Muscle of leg (tissue), 11 donors: ENCODE data around the gene SEBOX. TPM values are rescaled to one million over a fixed set of nuclear protein-coding genes. Genes with fewer than 3 reads are reported as not detected.
"Not testable (repeated sequence)": the region's sequence is repeated elsewhere in the genome, so short reads cannot be mapped to it uniquely, and the experiment has no call there.

Experiments used
- DNase-seq: peaks from one replicate; pipeline ENCODE4 v3.0.0; 2013
- H3K27ac ChIP-seq: one replicate; pipeline ENCODE4 v1.5.1; 2013; ENCODE audit warnings: mild to moderate bottlenecking, low read length, control low read depth
- H3K27me3 ChIP-seq: one replicate; pipeline ENCODE4 v1.6.1; 2013; ENCODE audit warnings: low read length; ENCODE audit not compliant: control insufficient read depth, insufficient read depth
- H3K36me3 ChIP-seq: one replicate; pipeline ENCODE4 v1.6.1; 2013; ENCODE audit warnings: low read length; ENCODE audit not compliant: control insufficient read depth, insufficient read depth
- H3K4me1 ChIP-seq: one replicate; pipeline ENCODE4 v1.6.1; 2013; ENCODE audit warnings: low read length; ENCODE audit not compliant: control insufficient read depth, insufficient read depth
- H3K4me3 ChIP-seq: one replicate; pipeline ENCODE4 v1.5.1; 2013; ENCODE audit warnings: low read length, control low read depth
- H3K9me3 ChIP-seq: replicated peaks from 2 replicates; pipeline ENCODE4 v1.6.1; 2013; ENCODE audit warnings: low read depth, low read length; ENCODE audit not compliant: control insufficient read depth
- WGBS: methylation state at CpG from one replicate; pipeline ENCODE4 v1.1.5; 2013; ENCODE audit warnings: missing lambda C conversion rate; ENCODE audit not compliant: insufficient coverage; 5-methylcytosine and 5-hydroxymethylcytosine counted together
- polyA plus RNA-seq, 8 donors: library from polyadenylated mRNA; unstranded; fragments of 120-200 nt; gene quantifications; one replicate each; pipeline versions ENCODE4 v1.2.1 to v1.2.3, GENCODE V29; 2013; ENCODE audit warnings: inconsistent platforms in 1 of 8, low replicate concordance in 1 of 8; ENCODE audit not compliant: insufficient read length in 8 of 8, insufficient read depth in 1 of 8
- total RNA-seq: library from RNA; stranded (reverse); fragments of 120-200 nt; gene quantifications from one replicate; pipeline ENCODE4 v1.2.4, GENCODE V29; 2013

Gene SEBOX
- total and polyA plus RNA-seq, 9 donors = not detected

DNA sequence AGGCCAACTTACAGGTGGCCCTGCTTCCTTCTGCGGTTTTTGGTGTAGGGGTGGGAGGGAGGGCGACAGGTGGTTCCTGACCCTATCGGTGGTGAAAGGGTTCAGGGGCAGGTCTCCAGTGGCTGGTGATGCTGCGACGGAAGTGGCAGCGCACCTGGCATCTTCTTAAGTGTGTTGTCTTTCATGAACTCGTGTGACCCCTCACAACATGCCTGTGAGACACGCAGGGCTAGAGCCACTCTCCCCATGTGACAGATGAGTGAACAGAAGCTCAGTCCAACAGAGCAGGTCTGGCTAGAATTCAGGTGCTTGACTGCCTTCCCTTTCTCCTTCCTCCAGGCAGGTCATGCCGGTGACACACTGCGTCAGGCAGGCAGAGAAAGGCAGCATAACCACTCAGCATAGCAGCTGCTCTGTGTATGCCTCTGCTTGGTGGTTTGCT, 21.5 kb downstream of the SEBOX start:
- Histone ChIP-seq H3K27me3 (no peaks in the 10 kb centered on the region), H3K9me3 (no peaks in the 10 kb centered on the region), H3K4me3 (no peak overlapping the region), H3K27ac (no peak overlapping the region), H3K36me3 (peaks cover 84% of the 10 kb centered on the region), H3K4me1 (peaks cover 2% of the 10 kb centered on the region)
- WGBS = 81% methylated on average over 9 of the region's 10 CpGs
- no peak for DNase-seq

DNA sequence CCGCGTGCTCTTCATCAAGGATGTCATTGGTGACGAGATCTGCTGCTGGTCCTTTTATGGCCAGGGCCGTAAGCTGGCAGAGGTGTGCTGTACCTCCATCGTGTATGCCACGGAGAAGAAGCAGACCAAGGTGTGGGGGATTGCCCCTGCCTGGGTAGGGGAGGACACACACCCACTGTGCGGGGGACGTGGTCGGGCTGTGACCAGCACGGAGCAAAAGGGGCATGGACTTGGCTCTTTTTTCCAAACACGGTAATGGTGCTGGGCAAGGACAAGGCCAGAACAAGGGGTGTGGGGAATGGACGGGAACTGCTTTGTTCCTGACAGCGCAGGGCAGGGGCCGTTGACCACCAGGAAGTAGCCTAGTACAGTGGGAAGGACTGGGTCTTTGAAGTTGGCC, 22.7 kb downstream of the SEBOX start:
- no peak for DNase-seq
- H3K36me3 ChIP-seq = peaks cover 74% of the 10 kb centered on the region
- H3K27me3 ChIP-seq = no peaks in the 10 kb centered on the region
- no peak overlapping the region for H3K27ac ChIP-seq
- H3K4me3 ChIP-seq = no peak overlapping the region
- 88% methylated on average over 14 of the region's 14 CpGs for WGBS
- H3K9me3 ChIP-seq = no peaks in the 10 kb centered on the region
- H3K4me1 ChIP-seq = peaks cover 9% of the 10 kb centered on the region

GRCh38 chr17:28341516-28341915, 23.5 kb downstream of the SEBOX start:
- H3K4me1 ChIP-seq = peaks cover 17% of the 10 kb centered on the region
- no peak overlapping the region for H3K4me3 ChIP-seq

GRCh38 chr17:28340374-28340773, 24.6 kb downstream of the SEBOX start:
- no peak for DNase-seq
- Histone ChIP-seq H3K27ac (no peak overlapping the region), H3K27me3 (no peaks in the 10 kb centered on the region), H3K36me3 (peaks cover 56% of the 10 kb centered on the region), H3K9me3 (no peaks in the 10 kb centered on the region), H3K4me1 (peaks cover 20% of the 10 kb centered on the region), H3K4me3 (no peak overlapping the region)
- 100% methylated on average over 4 of the region's 6 CpGs for WGBS

More at GRCh38 chr17:28341516-28341915, 23.5 kb downstream of the SEBOX start:
- WGBS = 100% methylated on average over 8 of the region's 11 CpGs
- no peak for DNase-seq
- H3K27ac ChIP-seq = no peak overlapping the region
- peaks cover 67% of the 10 kb centered on the region for H3K36me3 ChIP-seq
- H3K9me3 ChIP-seq = no peaks in the 10 kb centered on the region
- H3K27me3 ChIP-seq = no peaks in the 10 kb centered on the region

DNA sequence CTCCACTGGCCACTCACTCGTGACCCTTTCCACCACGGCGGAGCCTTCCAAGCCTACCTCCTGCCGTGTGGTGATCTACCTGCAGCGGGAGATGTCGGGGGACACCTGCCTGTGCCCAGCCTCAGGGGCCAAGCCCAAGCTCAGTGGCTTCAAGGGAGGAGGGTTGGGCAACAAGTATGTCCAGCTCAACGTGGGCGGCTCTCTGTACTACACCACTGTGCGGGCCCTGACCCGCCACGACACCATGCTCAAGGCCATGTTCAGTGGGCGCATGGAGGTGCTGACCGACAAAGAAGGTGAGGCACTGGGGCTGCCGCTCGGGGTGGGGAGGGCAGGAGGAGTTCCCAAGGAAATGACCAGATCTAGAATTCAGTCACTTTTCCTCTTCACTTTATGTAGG, 25.6 kb downstream of the SEBOX start:
- H3K27me3 ChIP-seq = no peaks in the 10 kb centered on the region
- H3K36me3 ChIP-seq = peaks cover 47% of the 10 kb centered on the region
- no peak overlapping the region for H3K4me3 ChIP-seq
- H3K27ac ChIP-seq = no peak overlapping the region
- DNase-seq = no peak
- H3K9me3 ChIP-seq = no peaks in the 10 kb centered on the region
- peaks cover 24% of the 10 kb centered on the region for H3K4me1 ChIP-seq
- 94% methylated on average over 12 of the region's 15 CpGs for WGBS

GRCh38 chr17:28338769-28339212, 26.2 kb downstream of the SEBOX start:
- not testable (repeated sequence) for H3K27me3 ChIP-seq, DNase-seq, H3K9me3 ChIP-seq, H3K4me3 ChIP-seq
- peak overlapping the region; percentile 52 for H3K27ac ChIP-seq
- peaks cover 40% of the 10 kb centered on the region for H3K36me3 ChIP-seq
- 100% methylated on average over 1 of the region's 8 CpGs for WGBS
- peaks cover 30% of the 10 kb centered on the region for H3K4me1 ChIP-seq

DNA sequence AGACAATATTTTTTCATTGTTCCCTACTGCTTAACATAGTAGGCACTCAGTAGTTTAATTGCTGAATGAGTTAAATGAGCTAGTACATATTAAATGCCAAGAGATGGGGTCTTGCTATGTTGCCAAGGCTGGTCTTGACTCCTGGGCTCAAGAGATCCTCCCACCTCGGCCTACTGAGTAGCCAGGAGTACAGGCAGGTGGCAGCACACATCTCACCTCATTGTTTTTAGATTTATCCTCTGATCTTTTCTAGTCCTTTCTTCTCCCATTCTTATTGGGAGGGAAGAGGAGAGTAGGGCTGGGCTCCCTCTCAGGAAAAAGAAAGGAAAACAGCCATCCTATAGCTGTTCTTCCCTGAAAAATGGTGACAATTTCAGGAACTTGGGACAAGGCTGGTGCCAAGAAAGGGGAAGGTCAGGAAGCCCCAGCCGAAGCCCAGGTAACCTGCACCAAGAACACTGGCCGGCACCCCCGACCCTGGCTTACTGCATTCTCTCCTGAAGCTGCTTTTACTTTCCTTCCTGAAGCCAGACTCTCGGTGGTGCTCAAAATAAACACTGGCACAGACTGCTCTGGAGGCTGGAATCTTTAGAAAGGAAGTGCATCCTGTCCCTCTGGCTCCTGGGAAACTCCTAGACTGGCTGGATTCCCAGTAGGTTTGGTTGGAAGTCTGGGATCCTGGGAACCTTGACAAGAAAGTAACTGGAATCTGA, 26.8 kb downstream of the SEBOX start:
- Histone ChIP-seq H3K4me3 (no peak overlapping the region), H3K9me3 (no peaks in the 10 kb centered on the region), H3K27me3 (no peaks in the 10 kb centered on the region), H3K27ac (peak overlapping the region; percentile 97), H3K4me1 (peaks cover 31% of the 10 kb centered on the region), H3K36me3 (peaks cover 37% of the 10 kb centered on the region)
- peak; percentile 52 for DNase-seq
- 47% methylated on average over 2 of the region's 5 CpGs for WGBS

GRCh38 chr17:28335959-28336871, 28.8 kb downstream of the SEBOX start:
- 2% methylated on average over 21 of the region's 29 CpGs for WGBS
- no peaks in the 10 kb centered on the region for H3K9me3 ChIP-seq
- H3K27me3 ChIP-seq = no peaks in the 10 kb centered on the region
- H3K4me1 ChIP-seq = peaks cover 33% of the 10 kb centered on the region
- H3K4me3 ChIP-seq = peak overlapping the region; percentile 90
- peak; percentile 88 for DNase-seq
- H3K36me3 ChIP-seq = peaks cover 35% of the 10 kb centered on the region
- peak overlapping the region; percentile 97 for H3K27ac ChIP-seq

- peaks cover 33% of the 10 kb centered on the region for H3K4me1 ChIP-seq
- peaks cover 36% of the 10 kb centered on the region for H3K36me3 ChIP-seq
- peak; percentile 100 for DNase-seq
- H3K4me3 ChIP-seq = peak within 1 kb of the TSS; percentile 90
- under 1% methylated on average over 62 of the region's 62 CpGs for WGBS
- H3K27ac ChIP-seq = peak within 1 kb of the TSS; percentile 97
- no peaks in the 10 kb centered on the region for H3K9me3 ChIP-seq
- H3K27me3 ChIP-seq = no peaks in the 10 kb centered on the region
Measured at GRCh38 chr17:28335201-28335958, 29.6 kb downstream of the SEBOX start, which contains the start of the genes IFT20 and TNFAIP1. Gene IFT20 (minus strand): TSS chr17:28335472. CDS start chr17:28331985, 3,487 bp downstream. Gene TNFAIP1 (plus strand): TSS chr17:28335761. CDS start chr17:28339522, 3,761 bp downstream.
